Measurements from ENCODE around the gene FCHO2.
A peak's percentile ranks its signal among the peaks of the same experiment; 100 is the strongest.
"Not testable (repeated sequence)": the region's sequence is repeated elsewhere in the genome, so short reads cannot be mapped to it uniquely, and the experiment has no call there.

Gene FCHO2

GRCh38 chr5:72956324-72957140 is 691 bp downstream of the FCHO2 start:
- FAIRE-seq: no peak
- peak; percentile 53 for DNase-seq (ENCODE audit: low spot score)

GRCh38 chr5:72957337-72957736 is 1.5 kb downstream of the FCHO2 start:
- DNase-seq (ENCODE audit: low spot score) (no peak), FAIRE-seq (no peak)

- no peak for FAIRE-seq
- DNase-seq (ENCODE audit: low spot score): no peak
Observed at GRCh38 chr5:72959257-72959656, 3.4 kb downstream of the FCHO2 start.

GRCh38 chr5:72974481-72974880 is 18.6 kb downstream of the FCHO2 start:
- not testable (repeated sequence) for FAIRE-seq; DNase-seq (ENCODE audit: low spot score)

- not testable (repeated sequence) for FAIRE-seq; DNase-seq (ENCODE audit: low spot score)
Observed at GRCh38 chr5:72976810-72977209, 21.0 kb downstream of the FCHO2 start.

GRCh38 chr5:72985719-72986118 is 29.9 kb downstream of the FCHO2 start:
- FAIRE-seq (no peak), DNase-seq (ENCODE audit: low spot score) (no peak)

- DNase-seq (ENCODE audit: low spot score): no peak
- peak; percentile 23 for FAIRE-seq
Observed at GRCh38 chr5:72988769-72989168, 32.9 kb downstream of the FCHO2 start.

- no peak for FAIRE-seq
Observed at GRCh38 chr5:72991394-72991793, 35.6 kb downstream of the FCHO2 start.

GRCh38 chr5:72994578-72994977 is 38.7 kb downstream of the FCHO2 start:
- FAIRE-seq: no peak
- no peak for DNase-seq (ENCODE audit: low spot score)

More at GRCh38 chr5:72991394-72991793, 35.6 kb downstream of the FCHO2 start:
- DNase-seq (ENCODE audit: low spot score): no peak

GRCh38 chr5:72996632-72997031 is 40.8 kb downstream of the FCHO2 start:
- no peak for FAIRE-seq
- no peak for DNase-seq (ENCODE audit: low spot score)

- FAIRE-seq (no peak), DNase-seq (ENCODE audit: low spot score) (no peak)
Observed at GRCh38 chr5:72999916-73000315, 44.1 kb downstream of the FCHO2 start.

GRCh38 chr5:73005886-73006285 is 50.0 kb downstream of the FCHO2 start:
- no peak for FAIRE-seq

GRCh38 chr5:73007051-73007450 is 51.2 kb downstream of the FCHO2 start:
- no peak for FAIRE-seq
- DNase-seq (ENCODE audit: low spot score): no peak

More at GRCh38 chr5:73005886-73006285, 50.0 kb downstream of the FCHO2 start:
- DNase-seq (ENCODE audit: low spot score): no peak

- FAIRE-seq: no peak
- DNase-seq (ENCODE audit: low spot score): no peak
Observed at GRCh38 chr5:73008831-73009230, 53.0 kb downstream of the FCHO2 start.

- FAIRE-seq; DNase-seq (ENCODE audit: low spot score): not testable (repeated sequence)
Observed at GRCh38 chr5:73011612-73012011, 55.8 kb downstream of the FCHO2 start.

GRCh38 chr5:73018892-73019291 is 63.1 kb downstream of the FCHO2 start:
- FAIRE-seq: no peak
- DNase-seq (ENCODE audit: low spot score): no peak

- no peak for FAIRE-seq
- no peak for DNase-seq (ENCODE audit: low spot score)
Observed at GRCh38 chr5:73019766-73020165, 63.9 kb downstream of the FCHO2 start.

GRCh38 chr5:73022471-73023169 is 66.8 kb downstream of the FCHO2 start:
- FAIRE-seq (no peak), DNase-seq (ENCODE audit: low spot score) (no peak)

GRCh38 chr5:73024946-73025544 is 69.2 kb downstream of the FCHO2 start:
- FAIRE-seq; DNase-seq (ENCODE audit: low spot score): not testable (repeated sequence)

GRCh38 chr5:73027361-73027760 is 71.5 kb downstream of the FCHO2 start:
- DNase-seq (ENCODE audit: low spot score) (no peak), FAIRE-seq (no peak)

- no peak for DNase-seq (ENCODE audit: low spot score)
- no peak for FAIRE-seq
Observed at GRCh38 chr5:73027816-73028215, 72.0 kb downstream of the FCHO2 start.

- no peak for DNase-seq (ENCODE audit: low spot score)
Observed at GRCh38 chr5:73028991-73029595, 73.3 kb downstream of the FCHO2 start.

More at GRCh38 chr5:73028991-73029595, 73.3 kb downstream of the FCHO2 start:
- FAIRE-seq: no peak
